Effector memory CD8-positive, alpha-beta T cell (primary cell): ENCODE results near the gene OGG1.

Experiments used
- ATAC-seq: fragments of 150-1000 bp; cut with Tn5 transposase; replicated peaks from 2 replicates; pipeline ENCODE4 v1.10.0; 2021; ENCODE audit warnings: mild to moderate bottlenecking, moderate library complexity
- DNase-seq, 3 experiments: peaks; one replicate each; pipeline ENCODE4 v3.0.0; 2021
- H3K27ac Mint-ChIP-seq, 2 donors: one replicate each; pipeline ENCODE4 v1.8.0; 2022; ENCODE audit warnings: mild to moderate bottlenecking in 2 of 2, mixed read lengths in 2 of 2, moderate library complexity in 2 of 2
- H3K27me3 Mint-ChIP-seq, 2 donors: one replicate each; pipeline ENCODE4 v1.8.0; 2022; ENCODE audit warnings: mixed read lengths in 2 of 2
- H3K36me3 Mint-ChIP-seq: one replicate; pipeline ENCODE4 v1.8.0; 2022; ENCODE audit warnings: mild to moderate bottlenecking, moderate library complexity, mixed read lengths; ENCODE audit not compliant: insufficient read depth
- H3K4me1 Mint-ChIP-seq, 2 donors: one replicate each; pipeline ENCODE4 v1.8.0; 2022; ENCODE audit warnings: low read depth in 2 of 2, mixed read lengths in 2 of 2
- H3K4me3 Mint-ChIP-seq, 2 donors: one replicate each; pipeline ENCODE4 v1.8.0; 2022; ENCODE audit warnings: mild to moderate bottlenecking in 2 of 2, mixed read lengths in 2 of 2, moderate library complexity in 2 of 2
- H3K9me3 Mint-ChIP-seq, 2 donors: one replicate each; pipeline ENCODE4 v1.8.0; 2022; ENCODE audit warnings: mixed read lengths in 2 of 2

Gene OGG1

DNA sequence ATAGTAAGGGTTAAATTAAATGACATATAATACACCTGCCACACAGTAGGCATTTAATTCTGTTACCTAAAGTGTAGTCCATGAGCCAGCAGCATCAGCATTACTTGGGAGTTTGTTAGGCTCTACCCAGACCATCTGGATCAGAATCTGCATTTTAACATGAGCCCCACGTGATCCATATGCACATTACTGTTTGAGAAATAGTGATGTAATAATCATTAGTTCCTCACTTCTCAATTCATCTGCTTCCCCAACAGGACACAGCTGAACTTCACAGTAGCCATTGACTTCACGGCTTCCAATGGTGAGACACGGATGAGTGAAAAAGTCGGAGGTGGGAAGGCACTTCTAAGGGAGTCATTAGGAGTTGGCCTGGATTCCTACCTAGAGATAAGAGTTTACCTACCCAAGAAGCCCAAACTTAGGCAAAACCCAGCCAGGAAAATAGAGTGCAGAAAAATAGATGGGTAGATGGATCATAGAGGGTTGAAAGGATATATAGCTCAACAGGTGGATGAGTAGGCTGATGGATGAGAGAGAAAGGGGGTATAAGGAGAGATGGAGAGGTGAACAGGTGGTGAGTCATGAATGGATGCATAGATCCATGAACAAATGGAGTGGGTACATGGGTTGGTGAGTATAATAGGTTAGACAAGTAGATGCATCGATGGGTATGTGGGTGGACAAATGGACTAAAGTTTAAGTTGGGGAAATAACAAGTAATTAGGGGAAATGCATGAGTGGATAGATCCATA lies 32.8 kb upstream of the OGG1 start:
- Mint-ChIP-seq H3K27me3 (peaks cover 0 to 8% of the 10 kb centered on the region in 2 donors), H3K9me3 (no peaks in the 10 kb centered on the region), H3K27ac (no peak overlapping the region), H3K4me3 (no peak overlapping the region), H3K4me1 (no peaks in the 10 kb centered on the region), H3K36me3 (no peaks in the 10 kb centered on the region)
- ATAC-seq (no peak), DNase-seq (no peak)

GRCh38 chr3:9717563-9717962 lies 32.2 kb upstream of the OGG1 start:
- Mint-ChIP-seq H3K4me3 (no peak overlapping the region), H3K27ac (no peak overlapping the region), H3K9me3 (no peaks in the 10 kb centered on the region), H3K27me3 (peaks cover 3 to 9% of the 10 kb centered on the region in 2 donors), H3K4me1 (no peaks in the 10 kb centered on the region), H3K36me3 (no peaks in the 10 kb centered on the region)
- ATAC-seq: no peak
- no peak for DNase-seq

- Mint-ChIP-seq H3K27ac (no peak overlapping the region), H3K9me3 (no peaks in the 10 kb centered on the region), H3K27me3 (peaks cover 9 to 11% of the 10 kb centered on the region in 2 donors), H3K4me3 (no peak overlapping the region), H3K36me3 (no peaks in the 10 kb centered on the region), H3K4me1 (no peaks in the 10 kb centered on the region)
- DNase-seq (no peak), ATAC-seq (no peak)
These were observed 31.6 kb upstream of the OGG1 start for GRCh38 chr3:9718118-9718517.

DNA sequence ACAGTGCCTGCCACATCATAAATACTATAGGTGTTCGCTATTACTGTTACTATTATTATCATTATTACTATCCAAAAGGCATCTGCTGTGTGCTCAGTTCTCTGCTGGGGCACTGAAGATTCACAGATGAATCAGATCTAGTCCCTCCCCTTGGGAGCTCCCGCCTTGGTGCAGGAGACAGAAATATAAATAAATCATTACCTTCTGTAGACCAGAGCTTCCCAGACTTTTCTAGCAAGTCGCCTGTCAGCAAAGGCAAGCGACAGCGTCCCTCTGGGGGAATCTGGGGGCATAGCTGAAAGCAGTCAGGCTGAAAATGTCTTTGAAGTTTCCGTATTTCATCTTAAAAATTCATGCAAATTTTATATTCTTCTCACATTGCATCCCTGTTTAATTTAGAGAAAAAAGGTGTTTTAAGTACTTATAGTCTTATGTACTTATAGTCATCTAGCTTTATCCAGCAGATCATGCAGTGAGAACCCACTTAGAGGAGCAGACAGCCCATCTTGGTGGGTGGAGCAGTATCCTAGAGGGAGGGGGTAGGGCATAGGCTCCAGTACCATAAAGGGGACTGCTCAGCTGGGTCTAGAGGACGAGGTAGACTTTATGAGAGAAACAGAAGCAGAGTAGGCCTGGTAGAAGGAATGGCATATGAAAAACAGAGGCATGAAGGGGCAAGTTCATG lies 28.6 kb upstream of the OGG1 start:
- Mint-ChIP-seq H3K27me3 (peaks cover 9 to 12% of the 10 kb centered on the region in 2 donors), H3K9me3 (no peaks in the 10 kb centered on the region)
- no peak for ATAC-seq

DNA sequence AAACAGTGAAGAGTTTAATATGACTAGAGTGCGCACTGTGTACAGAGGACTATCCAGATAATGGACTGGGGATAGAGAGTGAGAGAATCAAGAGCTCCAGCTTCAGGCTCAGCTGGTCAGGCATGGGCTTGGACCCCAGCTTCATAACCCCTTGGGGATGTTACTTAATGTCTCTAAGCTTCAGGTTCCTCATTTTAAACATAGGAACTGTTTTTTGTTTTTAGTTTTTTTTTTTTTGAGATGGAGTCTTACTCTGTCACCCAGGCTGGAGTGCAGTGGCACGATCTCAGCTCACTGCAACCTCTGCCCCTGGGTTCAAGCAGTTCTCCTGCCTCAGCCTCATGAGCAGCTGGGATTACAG lies 28.1 kb upstream of the OGG1 start:
- no peaks in the 10 kb centered on the region for H3K36me3 Mint-ChIP-seq
- no peaks in the 10 kb centered on the region for H3K9me3 Mint-ChIP-seq
- H3K27ac Mint-ChIP-seq: no peak overlapping the region
- H3K4me1 Mint-ChIP-seq: peaks cover 1 to 2% of the 10 kb centered on the region in 2 donors
- peaks cover 9 to 12% of the 10 kb centered on the region in 2 donors for H3K27me3 Mint-ChIP-seq
- DNase-seq (no peak), ATAC-seq (no peak)
- H3K4me3 Mint-ChIP-seq: no peak overlapping the region

More for the DNA sequence above, 28.6 kb upstream of the OGG1 start:
- Mint-ChIP-seq H3K36me3 (no peaks in the 10 kb centered on the region), H3K4me3 (no peak overlapping the region), H3K4me1 (no peaks in the 10 kb centered on the region), H3K27ac (no peak overlapping the region)
- no peak for DNase-seq

DNA sequence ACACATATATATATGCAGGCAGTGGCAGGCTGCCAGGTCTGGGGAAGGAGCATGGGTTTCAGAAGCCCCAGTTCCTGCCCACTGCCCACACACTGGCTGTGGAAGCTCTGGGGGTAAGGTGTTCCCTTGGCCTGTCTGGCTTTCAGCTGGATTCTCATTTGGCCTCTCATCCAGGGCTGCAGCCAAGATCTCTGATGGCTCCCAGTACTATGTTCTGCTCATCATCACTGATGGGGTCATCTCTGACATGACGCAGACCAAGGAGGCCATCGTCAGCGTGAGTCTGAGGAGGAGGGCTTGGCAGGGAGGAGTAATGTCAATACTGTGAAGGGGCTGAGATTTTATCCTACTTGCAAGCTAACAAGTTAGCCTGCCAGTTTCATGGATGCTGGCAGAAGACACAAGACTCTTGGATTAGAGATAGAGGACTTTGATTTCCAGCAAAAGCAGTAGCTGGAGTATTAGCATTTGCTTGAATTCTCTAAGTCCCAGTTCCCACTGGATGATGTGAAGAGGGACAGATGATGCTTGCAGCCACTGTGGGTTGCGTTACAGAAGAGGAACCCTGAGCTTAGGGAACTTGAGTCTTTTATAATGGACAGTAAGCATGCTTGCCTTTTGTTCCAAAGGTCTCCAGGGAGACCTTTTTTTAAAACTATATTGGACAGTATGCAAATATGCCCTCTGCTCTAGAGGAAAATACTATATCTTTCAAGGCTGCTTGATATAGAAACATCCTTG lies 23.8 kb upstream of the OGG1 start:
- H3K4me1 Mint-ChIP-seq: peaks cover 19 to 24% of the 10 kb centered on the region in 2 donors
- H3K36me3 Mint-ChIP-seq: peaks cover 2% of the 10 kb centered on the region
- H3K4me3 Mint-ChIP-seq: no peak overlapping the region
- no peaks in the 10 kb centered on the region for H3K9me3 Mint-ChIP-seq
- no peak for ATAC-seq
- peaks cover 9 to 12% of the 10 kb centered on the region in 2 donors for H3K27me3 Mint-ChIP-seq
- H3K27ac Mint-ChIP-seq: no peak overlapping the region
- DNase-seq: no peak

DNA sequence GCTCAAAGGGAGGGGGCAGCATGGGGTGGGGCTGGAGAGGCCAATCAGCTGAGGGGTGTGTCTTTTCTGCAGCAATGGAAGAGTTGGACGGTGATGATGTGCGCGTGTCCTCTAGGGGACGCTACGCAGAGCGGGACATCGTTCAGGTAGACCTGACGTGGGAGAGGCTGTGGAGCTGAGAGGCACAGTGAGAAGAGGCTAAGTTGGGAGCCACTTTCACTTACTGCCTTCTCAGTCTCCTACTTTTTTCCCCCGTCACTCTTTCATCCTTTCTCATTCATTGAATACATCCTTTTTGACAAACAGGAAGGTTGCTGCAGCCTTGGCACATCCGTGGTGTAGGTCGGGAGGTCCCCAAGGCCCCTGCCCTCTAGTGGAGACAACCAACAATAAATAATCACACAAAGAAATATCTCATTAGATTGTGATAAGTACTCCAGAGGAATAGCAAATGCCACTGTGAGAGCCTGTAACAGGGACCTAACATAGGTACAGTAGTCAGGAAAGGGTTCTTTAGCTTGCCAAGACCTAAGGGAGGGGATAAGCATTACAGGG lies 22.6 kb upstream of the OGG1 start:
- Mint-ChIP-seq H3K27me3 (peaks cover 9 to 12% of the 10 kb centered on the region in 2 donors), H3K4me3 (peak overlapping the region; percentile 47 to 61), H3K36me3 (peaks cover 13% of the 10 kb centered on the region), H3K4me1 (peaks cover 20 to 25% of the 10 kb centered on the region in 2 donors), H3K27ac (peak overlapping the region; percentile 1 to 42), H3K9me3 (no peaks in the 10 kb centered on the region)
- peak; percentile 40 to 48 (median 46) for DNase-seq
- peak; percentile 21 for ATAC-seq

- Mint-ChIP-seq H3K9me3 (no peaks in the 10 kb centered on the region), H3K27me3 (peaks cover 5 to 10% of the 10 kb centered on the region in 2 donors), H3K27ac (peak overlapping the region; percentile 1 to 42), H3K36me3 (peaks cover 16% of the 10 kb centered on the region), H3K4me1 (peaks cover 26 to 30% of the 10 kb centered on the region in 2 donors), H3K4me3 (peak overlapping the region in 1 of 2 donors; percentile 47)
- no peak for ATAC-seq
- no peak for DNase-seq
These were observed 22.0 kb upstream of the OGG1 start for GRCh38 chr3:9727743-9728142.

DNA sequence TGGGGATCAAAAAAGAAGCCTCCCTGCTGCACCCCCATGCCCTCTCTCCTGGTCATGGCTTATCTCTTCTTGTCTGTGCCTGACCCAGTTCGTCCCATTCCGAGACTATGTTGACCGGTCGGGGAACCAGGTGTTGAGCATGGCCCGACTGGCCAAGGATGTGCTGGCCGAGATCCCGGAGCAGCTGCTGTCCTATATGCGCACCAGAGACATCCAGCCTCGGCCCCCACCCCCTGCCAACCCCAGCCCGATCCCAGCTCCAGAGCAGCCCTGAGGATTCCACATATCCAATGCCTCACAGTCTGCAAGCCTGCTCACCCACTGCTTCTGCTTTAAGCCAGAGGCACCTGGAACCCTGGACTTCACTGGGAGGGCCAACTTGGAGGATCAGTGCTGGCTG lies 20.3 kb upstream of the OGG1 start:
- Mint-ChIP-seq H3K9me3 (no peaks in the 10 kb centered on the region), H3K27me3 (peaks cover 0 to 3% of the 10 kb centered on the region in 2 donors), H3K27ac (peak overlapping the region; percentile 3 to 95), H3K36me3 (peaks cover 21% of the 10 kb centered on the region), H3K4me3 (no peak overlapping the region), H3K4me1 (peaks cover 41 to 46% of the 10 kb centered on the region in 2 donors)
- ATAC-seq (no peak), DNase-seq (no peak)

DNA sequence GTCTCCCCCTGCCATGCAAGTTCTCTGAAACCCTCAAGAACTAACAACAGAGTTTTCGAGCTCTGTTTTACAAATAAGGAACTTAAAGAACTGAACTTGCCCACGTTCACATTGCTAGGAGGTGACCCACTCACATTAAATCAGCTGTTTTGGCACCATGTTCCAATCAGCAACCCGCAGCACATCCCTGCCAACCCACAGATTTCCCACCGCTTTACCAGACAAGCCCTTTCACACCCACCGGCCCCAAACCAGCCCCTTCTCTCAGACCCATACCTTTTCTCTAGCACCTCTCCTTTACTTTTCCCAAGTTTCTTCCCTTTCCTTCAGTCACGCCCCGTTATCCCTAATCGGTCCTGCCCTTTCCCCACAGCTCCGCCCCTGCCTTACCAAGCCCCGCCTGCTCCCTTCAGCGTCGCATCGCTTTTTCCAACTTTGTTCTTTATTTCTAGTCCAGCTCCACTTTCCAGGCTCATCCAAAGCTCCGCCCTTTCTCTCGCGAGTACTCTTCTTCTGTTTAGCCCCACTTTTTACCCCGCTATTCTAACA lies 19.0 kb upstream of the OGG1 start:
- peaks cover 34% of the 10 kb centered on the region for H3K36me3 Mint-ChIP-seq
- H3K9me3 Mint-ChIP-seq: no peaks in the 10 kb centered on the region
- no peaks in the 10 kb centered on the region for H3K27me3 Mint-ChIP-seq
- peak; percentile 25 for ATAC-seq
- peak overlapping the region; percentile 91 for H3K4me3 Mint-ChIP-seq
- H3K27ac Mint-ChIP-seq: peak overlapping the region; percentile 89 to 95
- DNase-seq: no peak
- peaks cover 43 to 48% of the 10 kb centered on the region in 2 donors for H3K4me1 Mint-ChIP-seq

DNA sequence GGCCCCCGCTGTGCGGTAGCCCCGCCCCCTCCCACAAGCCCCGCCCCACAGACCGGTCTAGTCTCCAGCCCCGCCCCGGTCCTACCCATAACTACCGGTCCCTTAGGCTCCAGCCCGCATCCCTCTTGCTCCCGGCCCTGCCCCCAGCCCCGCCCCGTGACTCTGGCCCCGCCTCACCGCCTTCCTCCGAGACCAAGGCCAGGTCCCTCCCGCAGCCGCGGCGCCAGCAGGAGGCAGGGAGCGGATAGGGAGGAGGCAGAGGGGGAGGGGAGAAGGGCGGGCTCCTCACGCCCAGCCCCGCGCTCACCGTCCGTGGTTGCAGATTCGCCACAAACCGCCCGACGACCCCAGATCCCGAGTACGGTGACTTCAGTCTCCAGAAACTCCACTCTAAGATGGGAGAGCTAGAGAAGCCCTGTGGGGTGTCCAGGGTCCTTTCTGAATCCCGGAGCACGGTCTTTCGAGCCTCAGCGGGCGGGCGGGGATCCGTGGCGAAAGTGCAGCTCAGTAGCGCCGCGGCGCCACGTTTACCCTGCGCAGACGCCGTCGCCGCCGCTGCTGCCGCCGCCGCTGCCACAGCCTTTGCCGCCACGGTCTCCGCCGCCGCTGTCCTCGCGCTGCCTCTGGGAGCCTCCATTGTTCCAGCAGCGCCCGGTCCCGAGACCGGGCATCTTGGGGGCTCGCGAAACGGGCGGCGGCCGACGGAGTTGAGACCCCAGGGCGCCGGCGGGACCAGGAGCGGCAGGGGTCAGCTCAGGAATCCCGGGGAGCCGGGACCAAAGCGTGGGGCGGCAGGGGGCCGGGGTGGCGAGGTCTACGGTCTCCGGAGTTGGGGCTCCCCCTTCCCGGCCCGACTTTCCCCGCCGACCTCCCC lies 18.3 kb upstream of the OGG1 start, which contains the start of gene BRPF1:
Gene BRPF1, plus strand, starts transcription at position 530 of the 874 bp plus-strand sequence. CDS start 2,406 bp downstream, outside the sequence.
- Mint-ChIP-seq H3K27ac (peak within 1 kb of the TSS; percentile 89 to 95), H3K36me3 (peaks cover 41% of the 10 kb centered on the region), H3K4me1 (peaks cover 48 to 49% of the 10 kb centered on the region in 2 donors), H3K4me3 (peak within 1 kb of the TSS; percentile 91), H3K9me3 (no peaks in the 10 kb centered on the region), H3K27me3 (no peaks in the 10 kb centered on the region)
- ATAC-seq: peak; percentile 88
- DNase-seq: peak; percentile 94 to 95 (median 95)

GRCh38 chr3:9732080-9732739 lies 17.5 kb upstream of the OGG1 start:
- DNase-seq (peak; percentile 43 to 57 (median 55)), ATAC-seq (peak; percentile 28)
- Mint-ChIP-seq H3K36me3 (peaks cover 44% of the 10 kb centered on the region), H3K4me3 (peak overlapping the region; percentile 91), H3K27ac (peak overlapping the region; percentile 89 to 95), H3K4me1 (peaks cover 46 to 47% of the 10 kb centered on the region in 2 donors), H3K27me3 (no peaks in the 10 kb centered on the region), H3K9me3 (no peaks in the 10 kb centered on the region)
